SK-N-SH (cell line): Measurements from ENCODE around the gene KLHL17. TPM values are rescaled to one million over a fixed set of nuclear protein-coding genes. Genes with fewer than 3 reads are reported as not detected.

Experiments
- CTCF ChIA-PET: fragments of 300-600, 350-600 bp; formaldehyde crosslinking; extraction: SDS; loops from one replicate; lab custom pipeline; 2021; lab: Yijun Ruan, JAX
- POLR2A ChIA-PET: fragments of 350-600 bp; sonication (Branson Sonifier 250); formaldehyde crosslinking; extraction: SDS; loops from one replicate; lab custom pipeline; 2020; ENCODE audit warnings: antibody characterized with exemption, inconsistent platforms; lab: Yijun Ruan, JAX
- DNase-seq: peaks from one replicate; pipeline ENCODE4 v3.0.0; 2012
- H2AFZ ChIP-seq: fragments of 200-600 bp; sonication (generic); 2 replicates; pipeline ENCODE4 v1.8.1; 2016; ENCODE audit warnings: antibody characterized with exemption, mild to moderate bottlenecking, low read depth
- H3F3A ChIP-seq: fragments of 200-600 bp; sonication (generic); replicated peaks from 2 replicates; pipeline ENCODE3; 2016; ENCODE audit warnings: antibody characterized with exemption, mild to moderate bottlenecking; ENCODE audit not compliant: insufficient read depth
- H3K27ac ChIP-seq, 2 experiments: fragments of 200-500 bp in 1 of 2; fragments of 200-600 bp in 1 of 2; sonication (Bioruptor generic) in 1 of 2; sonication (generic), shearing (Covaris generic) in 1 of 2; 2 replicates each; pipeline versions ENCODE4 v1.5.1 to v1.6.1; 2014 to 2016; ENCODE audit warnings: low read depth in 2 of 2, inconsistent platforms in 1 of 2, low read length in 1 of 2, mild to moderate bottlenecking in 1 of 2, mixed read lengths in 1 of 2
- H3K27me3 ChIP-seq: fragments of 200-600 bp; sonication (generic), shearing (Covaris generic); 2 replicates; pipeline ENCODE4 v1.6.1; 2016; ENCODE audit warnings: mixed run types; ENCODE audit not compliant: insufficient read depth
- H3K36me3 ChIP-seq, 2 experiments: fragments of 200-500 bp in 1 of 2; fragments of 200-600 bp in 1 of 2; sonication (Bioruptor generic) in 1 of 2; sonication (generic) in 1 of 2; replicated peaks in 1 of 2; 2 replicates each; pipeline versions ENCODE3 to v1.5.1; 2014 to 2016; ENCODE audit warnings: low read length in 1 of 2, mild to moderate bottlenecking in 1 of 2; ENCODE audit not compliant: insufficient read depth in 2 of 2, control insufficient read depth in 1 of 2
- H3K4me1 ChIP-seq, 2 experiments: fragments of 200-500 bp in 1 of 2; fragments of 200-600 bp in 1 of 2; sonication (Bioruptor generic) in 1 of 2; sonication (generic), shearing (Covaris generic) in 1 of 2; 2 replicates each; pipeline versions ENCODE4 v1.5.1 to v1.6.1; 2014 to 2016; ENCODE audit warnings: low read depth in 1 of 2, low read length in 1 of 2, mixed run types in 1 of 2; ENCODE audit not compliant: insufficient read depth in 2 of 2, control insufficient read depth in 1 of 2
- H3K4me2 ChIP-seq: fragments of 200-600 bp; sonication (generic), shearing (Covaris generic); 2 replicates; pipeline ENCODE4 v1.6.1; 2017; ENCODE audit warnings: mixed run types
- H3K4me3 ChIP-seq, 2 experiments: fragments of 200-500 bp in 1 of 2; fragments of 200-600 bp in 1 of 2; sonication (Bioruptor generic) in 1 of 2; sonication (generic), shearing (Covaris generic) in 1 of 2; 2 replicates each; pipeline versions ENCODE4 v1.5.1 to v1.8.1; 2014 to 2016; ENCODE audit warnings: low read depth in 2 of 2, inconsistent platforms in 1 of 2, low read length in 1 of 2, mild to moderate bottlenecking in 1 of 2, mixed read lengths in 1 of 2, moderate library complexity in 1 of 2
- H3K79me2 ChIP-seq: fragments of 200-600 bp; sonication (generic); 2 replicates; pipeline ENCODE4 v1.8.1; 2017; ENCODE audit warnings: mild to moderate bottlenecking; ENCODE audit not compliant: insufficient read depth
- H3K9ac ChIP-seq: fragments of 200-600 bp; sonication (generic); 2 replicates; pipeline ENCODE4 v1.6.1; 2017; ENCODE audit warnings: mixed run types
- H3K9me2 ChIP-seq: fragments of 200-600 bp; sonication (generic); 2 replicates; pipeline ENCODE4 v1.6.1; 2017; ENCODE audit warnings: mixed run types
- H3K9me3 ChIP-seq: fragments of 200-600 bp; sonication (generic); 2 replicates; pipeline ENCODE4 v1.6.1; 2017; ENCODE audit warnings: mixed run types, mild to moderate bottlenecking, moderate library complexity
- H4K20me1 ChIP-seq: fragments of 200-600 bp; sonication (generic); 2 replicates; pipeline ENCODE4 v1.6.1; 2017; ENCODE audit warnings: mild to moderate bottlenecking, mixed run types; ENCODE audit not compliant: insufficient read depth
- CHD2 ChIP-seq: fragments of 150-350 bp; IDR thresholded peaks from 2 replicates; pipeline ENCODE4 v1.6.1; 2018; ENCODE audit warnings: low read length; ENCODE audit not compliant: partially characterized antibody
- FOSL2 ChIP-seq: IDR thresholded peaks from 2 replicates; pipeline ENCODE4 v1.4.0; 2012; ENCODE audit warnings: low read depth, mild to moderate bottlenecking, moderate library complexity, borderline replicate concordance
- FOXM1 ChIP-seq: IDR thresholded peaks from 2 replicates; pipeline ENCODE4 v1.4.0; 2012; ENCODE audit warnings: low read depth, mild to moderate bottlenecking
- GABPA ChIP-seq: IDR thresholded peaks from 2 replicates; pipeline ENCODE4 v1.4.0; 2012; ENCODE audit warnings: low read depth, mild to moderate bottlenecking
- GATA2 ChIP-seq: sonication (generic); formaldehyde crosslinking; IDR thresholded peaks from 2 replicates; pipeline ENCODE4 v1.5.0; 2020; ENCODE audit warnings: mild to moderate bottlenecking, missing genetic modification reagents
- MXI1 ChIP-seq: IDR thresholded peaks from 2 replicates; pipeline ENCODE4 v1.6.1; 2012; ENCODE audit warnings: mild to moderate bottlenecking, low read depth, low read length, improper control_type of control experiment
- NFIC ChIP-seq: IDR thresholded peaks from 2 replicates; pipeline ENCODE4 v1.4.0; 2012; ENCODE audit warnings: borderline replicate concordance
- NRF1 ChIP-seq: IDR thresholded peaks from 2 replicates; pipeline ENCODE4 v1.6.1; 2012; ENCODE audit warnings: low read depth, mild to moderate bottlenecking, low read length
- RAD21 ChIP-seq: IDR thresholded peaks from 2 replicates; pipeline ENCODE4 v1.6.1; 2012; ENCODE audit warnings: mild to moderate bottlenecking, low read length
- RFX5 ChIP-seq: IDR thresholded peaks from 2 replicates; pipeline ENCODE4 v1.6.1; 2012; ENCODE audit warnings: mild to moderate bottlenecking, improper control_type of control experiment, low read length
- RXRA ChIP-seq: IDR thresholded peaks from 2 replicates; pipeline ENCODE4 v1.4.0; 2012; ENCODE audit warnings: low read depth, mild to moderate bottlenecking, borderline replicate concordance
- SMC3 ChIP-seq: IDR thresholded peaks from 2 replicates; pipeline ENCODE4 v1.6.1; 2012; ENCODE audit warnings: low read depth, low read length, improper control_type of control experiment
- TCF12 ChIP-seq: IDR thresholded peaks from 2 replicates; pipeline ENCODE4 v1.4.0; 2012
- TEAD4 ChIP-seq: IDR thresholded peaks from 2 replicates; pipeline ENCODE4 v1.4.0; 2012; ENCODE audit warnings: mild to moderate bottlenecking, borderline replicate concordance; ENCODE audit not compliant: insufficient read depth
- YY1 ChIP-seq: IDR thresholded peaks from 2 replicates; pipeline ENCODE4 v1.4.0; 2012; ENCODE audit warnings: low read depth, mild to moderate bottlenecking
- WGBS: methylation state at CpG from one replicate; pipeline ENCODE4 v1.1.6; 2017; ENCODE audit warnings: low lambda C conversion rate; 5-methylcytosine and 5-hydroxymethylcytosine counted together
- polyA plus RNA-seq, 3 experiments: library from polyadenylated mRNA; depleted of rRNA; stranded (reverse); fragments of >200 nt; gene quantifications; 2 replicates each; pipeline ENCODE4 v1.2.3, GENCODE V29; 2012
- TF ChIP-seq, protein P1 (sequence below): fragments of 150-350 bp; IDR thresholded peaks from 2 replicates; pipeline ENCODE4 v1.6.1; 2017; ENCODE audit warnings: antibody characterized with exemption, low read length, low read depth, borderline replicate concordance
- TF ChIP-seq, protein P2 (sequence below): IDR thresholded peaks from 2 replicates; pipeline ENCODE4; 2012
- TF ChIP-seq, protein P3 (sequence below): IDR thresholded peaks from 2 replicates; pipeline ENCODE4 v1.4.0; 2012; ENCODE audit warnings: low read depth, borderline replicate concordance
- TF ChIP-seq, protein P4 (sequence below): fragments of 150-350 bp; IDR thresholded peaks from 2 replicates; pipeline ENCODE4 v1.6.1; 2016; ENCODE audit warnings: mild to moderate bottlenecking, low read depth, low read length

The KLHL17 gene
- polyA plus RNA-seq, 1 of the 3 experiments (the other 2 are of a cell fraction): 27.3 TPM

GRCh38 chr1:981491-981954 lies 21.1 kb downstream of the KLHL17 start:
- H3K79me2 ChIP-seq: no peaks in the 10 kb centered on the region
- H3K4me1 ChIP-seq: peaks cover 0 to 12% of the 10 kb centered on the region in 2 experiments; a peak in 1 of 4 replicates
- no peak for DNase-seq
- H3K27ac ChIP-seq: no peak overlapping the region
- H3K4me2 ChIP-seq: no peak overlapping the region
- H3F3A ChIP-seq: no peaks in the 10 kb centered on the region
- H3K9me2 ChIP-seq: no peaks in the 10 kb centered on the region
- no peak overlapping the region for H2AFZ ChIP-seq
- peaks cover 13% of the 10 kb centered on the region; the same call in 1 of the 2 replicates for H3K27me3 ChIP-seq
- no peaks in the 10 kb centered on the region for H3K9me3 ChIP-seq
- ChIA-PET CTCF (interaction anchor here (0.5 to 9.1 kb wide), 16 partner anchors 8 to 311 kb away, joined by 3 to 246 read pairs (median 4); partner anchors contain the start of gene HES4), POLR2A (no interaction called here)
- H4K20me1 ChIP-seq: no peaks in the 10 kb centered on the region
- WGBS: 47% methylated on average over 6 of the region's 21 CpGs
- no peak overlapping the region for H3K9ac ChIP-seq
- TF ChIP-seq CHD2: no peak
- TF ChIP-seq RAD21: no peak
- no peak for TF ChIP-seq GABPA
- TF ChIP-seq FOXM1: no peak
- no peak for TF ChIP-seq NFIC
- TF ChIP-seq TCF12: no peak
- no peak for TF ChIP-seq RXRA
- no peak for TF ChIP-seq RFX5
- TF ChIP-seq NRF1: no peak
- no peak for TF ChIP-seq FOSL2
- no peak for TF ChIP-seq MXI1
- TF ChIP-seq, protein P1, sequence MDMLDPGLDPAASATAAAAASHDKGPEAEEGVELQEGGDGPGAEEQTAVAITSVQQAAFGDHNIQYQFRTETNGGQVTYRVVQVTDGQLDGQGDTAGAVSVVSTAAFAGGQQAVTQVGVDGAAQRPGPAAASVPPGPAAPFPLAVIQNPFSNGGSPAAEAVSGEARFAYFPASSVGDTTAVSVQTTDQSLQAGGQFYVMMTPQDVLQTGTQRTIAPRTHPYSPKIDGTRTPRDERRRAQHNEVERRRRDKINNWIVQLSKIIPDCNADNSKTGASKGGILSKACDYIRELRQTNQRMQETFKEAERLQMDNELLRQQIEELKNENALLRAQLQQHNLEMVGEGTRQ: no peak
- TF ChIP-seq SMC3: no peak
- TF ChIP-seq YY1: no peak
- TF ChIP-seq, protein P2, sequence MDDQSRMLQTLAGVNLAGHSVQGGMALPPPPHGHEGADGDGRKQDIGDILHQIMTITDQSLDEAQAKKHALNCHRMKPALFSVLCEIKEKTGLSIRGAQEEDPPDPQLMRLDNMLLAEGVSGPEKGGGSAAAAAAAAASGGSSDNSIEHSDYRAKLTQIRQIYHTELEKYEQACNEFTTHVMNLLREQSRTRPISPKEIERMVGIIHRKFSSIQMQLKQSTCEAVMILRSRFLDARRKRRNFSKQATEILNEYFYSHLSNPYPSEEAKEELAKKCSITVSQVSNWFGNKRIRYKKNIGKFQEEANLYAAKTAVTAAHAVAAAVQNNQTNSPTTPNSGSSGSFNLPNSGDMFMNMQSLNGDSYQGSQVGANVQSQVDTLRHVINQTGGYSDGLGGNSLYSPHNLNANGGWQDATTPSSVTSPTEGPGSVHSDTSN: no peak
- TF ChIP-seq, protein P3, sequence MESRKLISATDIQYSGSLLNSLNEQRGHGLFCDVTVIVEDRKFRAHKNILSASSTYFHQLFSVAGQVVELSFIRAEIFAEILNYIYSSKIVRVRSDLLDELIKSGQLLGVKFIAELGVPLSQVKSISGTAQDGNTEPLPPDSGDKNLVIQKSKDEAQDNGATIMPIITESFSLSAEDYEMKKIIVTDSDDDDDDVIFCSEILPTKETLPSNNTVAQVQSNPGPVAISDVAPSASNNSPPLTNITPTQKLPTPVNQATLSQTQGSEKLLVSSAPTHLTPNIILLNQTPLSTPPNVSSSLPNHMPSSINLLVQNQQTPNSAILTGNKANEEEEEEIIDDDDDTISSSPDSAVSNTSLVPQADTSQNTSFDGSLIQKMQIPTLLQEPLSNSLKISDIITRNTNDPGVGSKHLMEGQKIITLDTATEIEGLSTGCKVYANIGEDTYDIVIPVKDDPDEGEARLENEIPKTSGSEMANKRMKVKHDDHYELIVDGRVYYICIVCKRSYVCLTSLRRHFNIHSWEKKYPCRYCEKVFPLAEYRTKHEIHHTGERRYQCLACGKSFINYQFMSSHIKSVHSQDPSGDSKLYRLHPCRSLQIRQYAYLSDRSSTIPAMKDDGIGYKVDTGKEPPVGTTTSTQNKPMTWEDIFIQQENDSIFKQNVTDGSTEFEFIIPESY: no peak
- TF ChIP-seq, protein P4, sequence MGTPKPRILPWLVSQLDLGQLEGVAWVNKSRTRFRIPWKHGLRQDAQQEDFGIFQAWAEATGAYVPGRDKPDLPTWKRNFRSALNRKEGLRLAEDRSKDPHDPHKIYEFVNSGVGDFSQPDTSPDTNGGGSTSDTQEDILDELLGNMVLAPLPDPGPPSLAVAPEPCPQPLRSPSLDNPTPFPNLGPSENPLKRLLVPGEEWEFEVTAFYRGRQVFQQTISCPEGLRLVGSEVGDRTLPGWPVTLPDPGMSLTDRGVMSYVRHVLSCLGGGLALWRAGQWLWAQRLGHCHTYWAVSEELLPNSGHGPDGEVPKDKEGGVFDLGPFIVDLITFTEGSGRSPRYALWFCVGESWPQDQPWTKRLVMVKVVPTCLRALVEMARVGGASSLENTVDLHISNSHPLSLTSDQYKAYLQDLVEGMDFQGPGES: no peak
- TF ChIP-seq GATA2 (CRISPR knock-in tag): no peak
- no peak for TF ChIP-seq TEAD4
- no peaks in the 10 kb centered on the region for H3K36me3 ChIP-seq
- H3K4me3 ChIP-seq: no peak overlapping the region
